HG03066 (cell line): ENCODE data around the gene ARHGEF3.

Source experiments
- ATAC-seq: cut with Tn5 transposase; IDR thresholded peaks from one replicate; pipeline ENCODE4 v1.9.1; 2021; ENCODE audit warnings: low read depth; ENCODE audit not compliant: unreplicated experiment

ARHGEF3 gene

GRCh38 chr3:56823421-56823926 is 21.7 kb upstream of the ARHGEF3 start:
- ATAC-seq = no peak

- no peak for ATAC-seq
These were observed 20.8 kb upstream of the ARHGEF3 start for GRCh38 chr3:56822501-56822900.

- ATAC-seq = no peak
These were observed 17.5 kb upstream of the ARHGEF3 start for GRCh38 chr3:56819016-56819809.

- ATAC-seq = no peak
These were observed 16.6 kb upstream of the ARHGEF3 start for GRCh38 chr3:56818156-56818985.

GRCh38 chr3:56817646-56818045 is 15.9 kb upstream of the ARHGEF3 start:
- no peak for ATAC-seq

- ATAC-seq = no peak
These were observed 14.3 kb upstream of the ARHGEF3 start for GRCh38 chr3:56816061-56816460.

GRCh38 chr3:56815589-56815988 is 13.8 kb upstream of the ARHGEF3 start:
- no peak for ATAC-seq

- no peak for ATAC-seq
These were observed 11.9 kb upstream of the ARHGEF3 start for GRCh38 chr3:56813653-56813960.

GRCh38 chr3:56812754-56813652 is 11.3 kb upstream of the ARHGEF3 start:
- ATAC-seq = no peak

- no peak for ATAC-seq
These were observed 9.9 kb upstream of the ARHGEF3 start for GRCh38 chr3:56811546-56812202.

- no peak for ATAC-seq
These were observed 9.1 kb upstream of the ARHGEF3 start for GRCh38 chr3:56810577-56811545.

GRCh38 chr3:56806407-56806806 is 4.7 kb upstream of the ARHGEF3 start:
- ATAC-seq = no peak

- ATAC-seq = no peak
These were observed 1.0 kb upstream of the ARHGEF3 start for GRCh38 chr3:56802790-56803189.

GRCh38 chr3:56802378-56802745 is 613 bp upstream of the ARHGEF3 start:
- no peak for ATAC-seq

GRCh38 chr3:56800832-56801661 is 702 bp downstream of the ARHGEF3 start:
- no peak for ATAC-seq

- peak; percentile 45 for ATAC-seq
These were observed 1.5 kb downstream of the ARHGEF3 start for GRCh38 chr3:56800130-56800831.

- ATAC-seq = no peak
These were observed 2.4 kb downstream of the ARHGEF3 start for GRCh38 chr3:56799251-56799882.
